ENCODE data around the gene MAP3K3.

MAP3K3 gene

DNA sequence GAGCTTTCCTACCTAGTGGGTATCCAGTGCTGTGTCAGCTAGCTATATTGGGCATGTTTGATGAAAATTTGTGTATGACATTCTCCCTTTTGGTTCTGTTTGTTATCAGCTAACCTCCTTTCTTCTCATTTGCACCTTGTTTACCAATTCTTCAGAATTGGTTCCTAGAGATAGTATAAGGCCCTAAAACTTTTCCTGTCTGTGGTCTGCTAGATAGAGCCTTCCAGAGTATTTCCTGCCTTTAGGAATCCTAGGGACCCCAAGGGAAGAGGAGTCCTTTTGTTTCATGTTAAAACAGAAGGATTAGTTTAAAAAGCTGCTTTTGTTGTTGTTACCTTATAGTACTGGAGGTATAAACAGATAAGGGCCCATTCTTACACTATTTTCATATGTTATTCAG, 11.5 kb downstream of the MAP3K3 start:
- Histone ChIP-seq H3K27me3 (ENCODE audit: low read length) (no peaks in the 10 kb centered on the region), H3K4me2 (ENCODE audit: low read depth, low read length, poor library complexity, severe bottlenecking) (no peak overlapping the region), H3K27ac (ENCODE audit: low read depth, low read length) (no peak overlapping the region), H3K4me3 (ENCODE audit: insufficient read depth, low read length, poor library complexity, severe bottlenecking) (no peak overlapping the region), H3F3A (ENCODE audit: insufficient read depth) (no peaks in the 10 kb centered on the region), H3K9me2 (replicated peaks; ENCODE audit: insufficient read depth, low read length) (no peaks in the 10 kb centered on the region), H3K36me3 (ENCODE audit: low read length) (no peaks in the 10 kb centered on the region), H2AFZ (ENCODE audit: low read depth, low read length, severe bottlenecking) (no peak overlapping the region), H3K9me3 (ENCODE audit: insufficient read depth, low read length) (no peaks in the 10 kb centered on the region), H3K79me2 (ENCODE audit: insufficient read depth, low read length) (no peaks in the 10 kb centered on the region), H3K9ac (ENCODE audit: low read length) (no peak overlapping the region), H4K20me1 (ENCODE audit: low read depth, low read length) (no peaks in the 10 kb centered on the region)
- no peak for TF ChIP-seq CTCF (IDR thresholded peaks at IDR 0.05; ENCODE audit: insufficient read depth, low read length, poor library complexity, severe bottlenecking)
- no peak for TF ChIP-seq EZH2phosphoT487 (conservative IDR thresholded peaks at IDR 0.05; ENCODE audit: low read length)

DNA sequence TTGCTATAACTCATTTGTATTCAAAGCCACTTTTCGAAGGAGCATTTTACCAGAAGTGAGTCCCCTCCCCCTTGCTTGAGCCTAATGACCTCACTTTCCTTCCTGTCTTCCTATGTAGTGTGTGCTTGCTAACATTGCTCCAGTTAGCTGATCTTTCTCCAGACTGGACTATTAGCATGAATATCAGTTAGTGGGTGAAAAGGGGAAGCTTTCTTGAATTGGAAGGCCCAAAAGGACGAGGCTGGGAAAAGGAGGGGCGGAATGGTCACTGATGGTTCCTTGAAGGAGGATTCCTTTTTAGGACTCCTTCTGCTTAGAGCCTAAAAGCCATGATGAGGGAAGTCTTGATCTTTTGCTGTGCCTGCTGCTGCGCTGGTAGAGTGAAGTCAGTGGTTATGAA, 11.9 kb downstream of the MAP3K3 start:
- Histone ChIP-seq H3K9me3 (ENCODE audit: insufficient read depth, low read length) (no peaks in the 10 kb centered on the region), H3K9me2 (replicated peaks; ENCODE audit: insufficient read depth, low read length) (no peaks in the 10 kb centered on the region), H3F3A (ENCODE audit: insufficient read depth) (no peaks in the 10 kb centered on the region), H3K4me3 (ENCODE audit: insufficient read depth, low read length, poor library complexity, severe bottlenecking) (no peak overlapping the region), H4K20me1 (ENCODE audit: low read depth, low read length) (no peaks in the 10 kb centered on the region), H3K27ac (ENCODE audit: low read depth, low read length) (no peak overlapping the region), H3K36me3 (ENCODE audit: low read length) (no peaks in the 10 kb centered on the region), H3K9ac (ENCODE audit: low read length) (no peak overlapping the region), H3K27me3 (ENCODE audit: low read length) (no peaks in the 10 kb centered on the region), H2AFZ (ENCODE audit: low read depth, low read length, severe bottlenecking) (no peak overlapping the region), H3K4me2 (ENCODE audit: low read depth, low read length, poor library complexity, severe bottlenecking) (no peak overlapping the region), H3K79me2 (ENCODE audit: insufficient read depth, low read length) (no peaks in the 10 kb centered on the region)
- TF ChIP-seq EZH2phosphoT487 (conservative IDR thresholded peaks at IDR 0.05; ENCODE audit: low read length) (no peak), CTCF (IDR thresholded peaks at IDR 0.05; ENCODE audit: insufficient read depth, low read length, poor library complexity, severe bottlenecking) (no peak)

DNA sequence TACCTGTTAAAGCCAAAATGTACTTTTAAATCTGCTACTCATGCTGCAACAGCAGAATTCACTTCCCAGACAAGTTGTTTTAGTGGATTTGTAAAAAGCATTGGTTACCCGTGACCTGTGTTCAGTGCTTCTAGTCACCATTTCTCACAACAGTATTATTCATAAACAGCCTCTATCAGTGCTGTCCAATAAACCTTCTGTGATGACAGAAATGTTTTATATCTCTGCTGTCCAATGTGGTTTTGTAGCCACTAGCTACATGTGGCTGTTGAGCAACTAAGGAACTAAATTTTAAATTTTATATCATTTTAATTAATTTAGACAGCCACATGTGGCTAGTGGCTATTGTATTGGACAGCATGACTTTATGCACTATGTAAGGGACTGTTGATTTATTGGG, 12.6 kb downstream of the MAP3K3 start:
- H3K9me3 ChIP-seq (ENCODE audit: insufficient read depth, low read length): no peaks in the 10 kb centered on the region
- H3K79me2 ChIP-seq (ENCODE audit: insufficient read depth, low read length): no peaks in the 10 kb centered on the region
- no peaks in the 10 kb centered on the region for H3K36me3 ChIP-seq (ENCODE audit: low read length)
- no peaks in the 10 kb centered on the region for H3F3A ChIP-seq (ENCODE audit: insufficient read depth)
- no peak overlapping the region for H3K27ac ChIP-seq (ENCODE audit: low read depth, low read length)
- H3K9ac ChIP-seq (ENCODE audit: low read length): no peak overlapping the region
- no peaks in the 10 kb centered on the region for H3K9me2 ChIP-seq (replicated peaks; ENCODE audit: insufficient read depth, low read length)
- TF ChIP-seq EZH2phosphoT487 (conservative IDR thresholded peaks at IDR 0.05; ENCODE audit: low read length) (no peak), CTCF (IDR thresholded peaks at IDR 0.05; ENCODE audit: insufficient read depth, low read length, poor library complexity, severe bottlenecking) (no peak)
- H3K4me2 ChIP-seq (ENCODE audit: low read depth, low read length, poor library complexity, severe bottlenecking): no peak overlapping the region
- H3K27me3 ChIP-seq (ENCODE audit: low read length): no peaks in the 10 kb centered on the region
- H4K20me1 ChIP-seq (ENCODE audit: low read depth, low read length): no peaks in the 10 kb centered on the region
- no peak overlapping the region for H3K4me3 ChIP-seq (ENCODE audit: insufficient read depth, low read length, poor library complexity, severe bottlenecking)
- no peak overlapping the region for H2AFZ ChIP-seq (ENCODE audit: low read depth, low read length, severe bottlenecking)

DNA sequence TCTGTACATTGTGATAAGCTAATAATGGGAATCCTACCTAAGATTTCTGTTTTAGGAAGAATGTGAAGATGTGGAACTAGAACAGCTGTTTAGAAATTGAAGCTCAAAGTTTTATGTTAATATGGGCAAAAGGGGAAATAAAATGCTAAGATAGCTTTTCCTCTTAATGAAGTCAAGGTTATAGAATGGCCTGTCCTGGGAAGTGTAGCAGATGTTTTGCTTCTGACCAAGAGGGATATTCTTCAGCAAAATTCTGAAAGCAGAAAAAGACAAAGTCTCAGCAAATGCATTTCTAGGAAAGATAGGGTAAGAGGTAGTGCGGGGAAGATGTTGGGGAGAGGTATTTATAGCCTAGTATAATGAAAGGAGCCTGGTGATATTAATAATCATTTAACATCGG, 13.1 kb downstream of the MAP3K3 start:
- no peak overlapping the region for H3K9ac ChIP-seq (ENCODE audit: low read length)
- TF ChIP-seq EZH2phosphoT487 (conservative IDR thresholded peaks at IDR 0.05; ENCODE audit: low read length): no peak
- TF ChIP-seq CTCF (IDR thresholded peaks at IDR 0.05; ENCODE audit: insufficient read depth, low read length, poor library complexity, severe bottlenecking): no peak
- H3F3A ChIP-seq (ENCODE audit: insufficient read depth): no peaks in the 10 kb centered on the region
- H4K20me1 ChIP-seq (ENCODE audit: low read depth, low read length): no peaks in the 10 kb centered on the region
- H3K4me2 ChIP-seq (ENCODE audit: low read depth, low read length, poor library complexity, severe bottlenecking): no peak overlapping the region
- no peaks in the 10 kb centered on the region for H3K9me3 ChIP-seq (ENCODE audit: insufficient read depth, low read length)
- no peaks in the 10 kb centered on the region for H3K36me3 ChIP-seq (ENCODE audit: low read length)
- no peaks in the 10 kb centered on the region for H3K79me2 ChIP-seq (ENCODE audit: insufficient read depth, low read length)
- H2AFZ ChIP-seq (ENCODE audit: low read depth, low read length, severe bottlenecking): no peak overlapping the region
- no peaks in the 10 kb centered on the region for H3K9me2 ChIP-seq (replicated peaks; ENCODE audit: insufficient read depth, low read length)
- no peaks in the 10 kb centered on the region for H3K27me3 ChIP-seq (ENCODE audit: low read length)
- H3K27ac ChIP-seq (ENCODE audit: low read depth, low read length): no peak overlapping the region
- no peak overlapping the region for H3K4me3 ChIP-seq (ENCODE audit: insufficient read depth, low read length, poor library complexity, severe bottlenecking)
